ENCODE measurements around the gene BLOC1S4. TPM values are rescaled to one million over a fixed set of nuclear protein-coding genes. Genes with fewer than 3 reads are reported as not detected.

BLOC1S4 gene
- total RNA-seq, 1 experiment from 2014 or later, result 14.0 TPM

DNA sequence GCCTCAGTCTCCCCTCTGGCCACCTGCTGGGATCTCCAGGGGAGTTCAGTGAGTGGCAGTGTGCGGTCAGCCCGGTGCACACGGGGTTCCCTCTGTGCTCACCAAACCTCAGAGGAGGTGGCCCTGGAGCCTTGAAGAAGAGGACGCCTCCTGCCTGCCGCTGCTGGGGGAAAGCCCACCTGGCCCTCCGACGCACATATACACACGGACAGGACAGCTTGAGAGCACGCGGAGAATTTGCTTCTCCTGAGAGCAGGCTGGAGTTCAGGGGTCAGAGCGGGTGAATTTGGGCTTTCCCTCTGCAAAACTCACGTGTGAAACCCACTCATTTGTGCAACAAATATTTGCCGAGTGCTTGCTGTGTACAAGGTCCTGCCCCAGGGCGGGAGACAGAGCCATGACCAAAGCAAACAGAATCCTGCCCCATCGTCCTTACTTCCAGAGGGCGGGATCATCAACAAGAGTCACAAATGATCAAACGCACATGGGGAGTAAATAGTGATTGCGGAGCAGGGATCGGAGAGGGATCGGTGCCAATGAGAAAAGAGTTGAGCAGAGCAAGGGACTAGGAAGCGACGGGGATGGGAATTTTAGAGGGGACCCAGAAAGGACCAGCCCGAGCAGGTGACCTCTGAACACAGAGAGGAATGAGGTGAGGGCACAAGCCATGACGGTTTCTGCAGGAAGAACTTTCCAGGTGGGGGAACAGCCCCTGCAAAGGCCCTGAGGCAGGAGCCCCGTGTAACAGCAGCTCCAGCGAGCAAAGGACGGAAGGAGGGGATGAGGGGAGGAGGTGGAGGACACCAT lies 17.6 kb downstream of the BLOC1S4 start:
- peaks cover 10% of the 10 kb centered on the region for H3K4me1 ChIP-seq (ENCODE audit: insufficient read depth, low read length)
- TF ChIP-seq EZH2phosphoT487 (IDR thresholded peaks at IDR 0.05; ENCODE audit: borderline replicate concordance, low read length), result no peak
- TF ChIP-seq EZH2 (IDR thresholded peaks at IDR 0.05; ENCODE audit: low read length, unreplicated experiment), result no peak
- TF ChIP-seq, protein P1, sequence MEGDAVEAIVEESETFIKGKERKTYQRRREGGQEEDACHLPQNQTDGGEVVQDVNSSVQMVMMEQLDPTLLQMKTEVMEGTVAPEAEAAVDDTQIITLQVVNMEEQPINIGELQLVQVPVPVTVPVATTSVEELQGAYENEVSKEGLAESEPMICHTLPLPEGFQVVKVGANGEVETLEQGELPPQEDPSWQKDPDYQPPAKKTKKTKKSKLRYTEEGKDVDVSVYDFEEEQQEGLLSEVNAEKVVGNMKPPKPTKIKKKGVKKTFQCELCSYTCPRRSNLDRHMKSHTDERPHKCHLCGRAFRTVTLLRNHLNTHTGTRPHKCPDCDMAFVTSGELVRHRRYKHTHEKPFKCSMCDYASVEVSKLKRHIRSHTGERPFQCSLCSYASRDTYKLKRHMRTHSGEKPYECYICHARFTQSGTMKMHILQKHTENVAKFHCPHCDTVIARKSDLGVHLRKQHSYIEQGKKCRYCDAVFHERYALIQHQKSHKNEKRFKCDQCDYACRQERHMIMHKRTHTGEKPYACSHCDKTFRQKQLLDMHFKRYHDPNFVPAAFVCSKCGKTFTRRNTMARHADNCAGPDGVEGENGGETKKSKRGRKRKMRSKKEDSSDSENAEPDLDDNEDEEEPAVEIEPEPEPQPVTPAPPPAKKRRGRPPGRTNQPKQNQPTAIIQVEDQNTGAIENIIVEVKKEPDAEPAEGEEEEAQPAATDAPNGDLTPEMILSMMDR (conservative IDR thresholded peaks at IDR 0.05; ENCODE audit: low read depth, low read length), result no peak
- H3K4me2 ChIP-seq (ENCODE audit: low read length), result no peak overlapping the region
- ATAC-seq (no peak), DNase-seq (no peak)
- H3K36me3 ChIP-seq (ENCODE audit: low read depth, low read length), result no peaks in the 10 kb centered on the region
- no peak overlapping the region for H3K4me3 ChIP-seq (ENCODE audit: low read length)
- intact Hi-C loops (cut with micrococcal nuclease), result no loop called here
- H3K27me3 ChIP-seq (ENCODE audit: low read length), result no peaks in the 10 kb centered on the region
- ChIA-PET POLR2A (ENCODE audit: unreplicated experiment) (no interaction called here), CTCF (no interaction called here)
- no peaks in the 10 kb centered on the region for H3K9me3 ChIP-seq (ENCODE audit: low read length)
- H3K79me2 ChIP-seq (ENCODE audit: low read length), result no peaks in the 10 kb centered on the region
- H3K9ac ChIP-seq (ENCODE audit: low read length), result peak overlapping the region; percentile 82; the same call in 1 of the 2 replicates
- H3K27ac ChIP-seq (ENCODE audit: low read length), result no peak overlapping the region; the same call in 1 of the 2 replicates
- H3F3A ChIP-seq (ENCODE audit: low read length, unreplicated experiment), result no peaks in the 10 kb centered on the region
- no TSS peak for BruUV-seq (replicated peaks)
- H4K20me1 ChIP-seq (ENCODE audit: low read length), result no peaks in the 10 kb centered on the region
- H3K9me2 ChIP-seq (replicated peaks; ENCODE audit: low read length), result no peaks in the 10 kb centered on the region
- no peak overlapping the region for H2AFZ ChIP-seq (ENCODE audit: low read length)

DNA sequence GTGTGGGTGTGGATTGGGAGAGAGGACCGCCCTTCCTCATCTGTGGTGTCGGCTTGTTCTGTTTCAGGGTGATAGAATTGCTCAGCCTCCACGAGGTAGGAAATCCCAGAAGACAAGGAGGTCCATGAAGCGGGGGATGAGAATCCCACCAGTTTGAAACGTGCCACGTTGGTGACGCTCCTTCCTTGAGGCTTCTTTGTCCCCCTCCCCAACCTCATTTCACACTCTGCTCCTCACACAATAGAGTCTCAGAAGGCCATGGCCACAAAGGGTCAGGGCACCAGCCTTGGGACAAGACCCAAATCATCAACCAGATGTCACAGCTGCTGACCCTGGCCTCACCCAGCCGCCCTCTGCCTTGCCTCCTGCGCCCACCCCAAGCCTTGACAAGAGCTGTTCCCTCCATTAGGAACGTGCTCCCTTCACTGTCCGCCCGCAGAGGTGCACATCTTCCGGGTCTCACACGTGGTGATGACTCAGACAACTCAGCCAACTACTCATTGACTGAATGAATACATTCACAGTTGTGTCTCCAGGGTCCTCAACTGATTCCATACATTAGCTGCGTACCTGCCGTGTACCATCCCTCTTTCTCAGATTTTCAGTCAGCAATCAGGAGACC lies 18.3 kb downstream of the BLOC1S4 start:
- POLR2A ChIA-PET (ENCODE audit: unreplicated experiment), result no interaction called here
- Histone ChIP-seq H3K4me1 (ENCODE audit: insufficient read depth, low read length) (peaks cover 10% of the 10 kb centered on the region), H3K9ac (ENCODE audit: low read length) (no peak overlapping the region), H2AFZ (ENCODE audit: low read length) (no peak overlapping the region), H3K9me2 (replicated peaks; ENCODE audit: low read length) (no peaks in the 10 kb centered on the region), H4K20me1 (ENCODE audit: low read length) (no peaks in the 10 kb centered on the region), H3K36me3 (ENCODE audit: low read depth, low read length) (no peaks in the 10 kb centered on the region), H3K9me3 (ENCODE audit: low read length) (no peaks in the 10 kb centered on the region), H3K79me2 (ENCODE audit: low read length) (no peaks in the 10 kb centered on the region), H3K4me2 (ENCODE audit: low read length) (no peak overlapping the region), H3K27ac (ENCODE audit: low read length) (no peak overlapping the region), H3K27me3 (ENCODE audit: low read length) (no peaks in the 10 kb centered on the region), H3F3A (ENCODE audit: low read length, unreplicated experiment) (no peaks in the 10 kb centered on the region), H3K4me3 (ENCODE audit: low read length) (no peak overlapping the region)
- TF ChIP-seq EZH2 (IDR thresholded peaks at IDR 0.05; ENCODE audit: low read length, unreplicated experiment), result no peak
- TF ChIP-seq, protein P1 (conservative IDR thresholded peaks at IDR 0.05; ENCODE audit: low read depth, low read length), result no peak
- no peak for TF ChIP-seq EZH2phosphoT487 (IDR thresholded peaks at IDR 0.05; ENCODE audit: borderline replicate concordance, low read length)
- no TSS peak for BruUV-seq (replicated peaks)
- CTCF ChIA-PET, result no interaction called here
- DNase-seq (no peak), ATAC-seq (no peak)
- intact Hi-C loops (cut with micrococcal nuclease), result no loop called here

DNA sequence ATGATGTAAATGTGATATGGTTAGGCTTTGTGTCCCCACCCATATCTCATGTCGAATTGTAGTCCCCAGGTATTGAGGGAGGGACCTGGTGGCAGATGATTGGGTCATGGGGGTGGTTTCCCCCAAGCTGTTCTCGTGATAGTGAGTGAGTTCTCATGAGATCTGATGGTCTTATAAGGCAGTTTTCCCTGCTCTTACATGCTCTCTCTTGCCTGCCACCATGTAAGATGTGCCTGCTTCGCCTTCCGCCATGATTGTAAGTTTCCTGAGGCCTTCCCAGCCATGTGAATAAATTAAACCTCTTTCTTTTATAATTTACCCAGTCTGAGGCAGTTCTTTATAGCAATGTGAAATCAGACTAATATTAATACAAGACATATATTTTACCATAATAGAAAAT lies 23.9 kb downstream of the BLOC1S4 start:
- ChIA-PET POLR2A (ENCODE audit: unreplicated experiment) (no interaction called here), CTCF (no interaction called here)
- no peaks in the 10 kb centered on the region for H3K4me1 ChIP-seq (ENCODE audit: insufficient read depth, low read length)
- no peak overlapping the region for H2AFZ ChIP-seq (ENCODE audit: low read length)
- no TSS peak for BruUV-seq (replicated peaks)
- H3K36me3 ChIP-seq (ENCODE audit: low read depth, low read length), result no peaks in the 10 kb centered on the region
- H4K20me1 ChIP-seq (ENCODE audit: low read length), result no peaks in the 10 kb centered on the region
- H3K9ac ChIP-seq (ENCODE audit: low read length), result no peak overlapping the region
- no peak overlapping the region for H3K27ac ChIP-seq (ENCODE audit: low read length)
- no peaks in the 10 kb centered on the region for H3F3A ChIP-seq (ENCODE audit: low read length, unreplicated experiment)
- no peak overlapping the region for H3K4me2 ChIP-seq (ENCODE audit: low read length)
- no peak for TF ChIP-seq EZH2phosphoT487 (IDR thresholded peaks at IDR 0.05; ENCODE audit: borderline replicate concordance, low read length)
- no peak for TF ChIP-seq EZH2 (IDR thresholded peaks at IDR 0.05; ENCODE audit: low read length, unreplicated experiment)
- TF ChIP-seq, protein P1 (conservative IDR thresholded peaks at IDR 0.05; ENCODE audit: low read depth, low read length), result no peak
- H3K9me2 ChIP-seq (replicated peaks; ENCODE audit: low read length), result no peaks in the 10 kb centered on the region
- no peak overlapping the region for H3K4me3 ChIP-seq (ENCODE audit: low read length)
- no peaks in the 10 kb centered on the region for H3K79me2 ChIP-seq (ENCODE audit: low read length)
- no peaks in the 10 kb centered on the region for H3K27me3 ChIP-seq (ENCODE audit: low read length)
- no peaks in the 10 kb centered on the region for H3K9me3 ChIP-seq (ENCODE audit: low read length)
- no peak for ATAC-seq
- DNase-seq, result no peak
- intact Hi-C loops (cut with micrococcal nuclease), result no loop called here
